AG09309 (cell line): ENCODE data around the gene CCS.

Experiments used
- DNase-seq: peaks from one replicate; pipeline ENCODE4 v3.0.0-alpha.2; 2010; ENCODE audit warnings: low read depth
- H3K4me3 ChIP-seq: 2 replicates; pipeline ENCODE4 v1.5.1; 2011; ENCODE audit warnings: mild to moderate bottlenecking, low read depth, low read length, moderate library complexity; ENCODE audit not compliant: control insufficient read depth
- CTCF ChIP-seq: IDR thresholded peaks from 2 replicates; pipeline ENCODE4 v1.5.1; 2011; ENCODE audit warnings: mild to moderate bottlenecking, low read depth, low read length, inconsistent platforms; ENCODE audit not compliant: insufficient read depth, control insufficient read depth; ENCODE audit errors: missing control alignments

The CCS gene

GRCh38 chr11:66628061-66628603 lies 35.1 kb downstream of the CCS start:
- no peak overlapping the region for H3K4me3 ChIP-seq
- TF ChIP-seq CTCF, result no peak
- no peak for DNase-seq

GRCh38 chr11:66629356-66629755 lies 36.4 kb downstream of the CCS start:
- no peak for TF ChIP-seq CTCF
- H3K4me3 ChIP-seq, result no peak overlapping the region
- no peak for DNase-seq

GRCh38 chr11:66631883-66632282 lies 38.9 kb downstream of the CCS start:
- no peak overlapping the region for H3K4me3 ChIP-seq
- DNase-seq, result no peak
- TF ChIP-seq CTCF, result no peak

- no peak for TF ChIP-seq CTCF
Measured at GRCh38 chr11:66632952-66633351, 40.0 kb downstream of the CCS start.

GRCh38 chr11:66636411-66636810 lies 43.4 kb downstream of the CCS start:
- no peak for TF ChIP-seq CTCF
- no peak overlapping the region for H3K4me3 ChIP-seq
- no peak for DNase-seq

More at GRCh38 chr11:66632952-66633351, 40.0 kb downstream of the CCS start:
- no peak for DNase-seq
- H3K4me3 ChIP-seq, result no peak overlapping the region

- no peak for DNase-seq
- no peak for TF ChIP-seq CTCF
- H3K4me3 ChIP-seq, result peak overlapping the region; percentile 44
Measured at GRCh38 chr11:66637557-66638176, 44.7 kb downstream of the CCS start.
